Right hindlimb (tissue), 1 donor: ENCODE data around the gene SLC25A13.

Source experiments
- DNase-seq: peaks from one replicate; pipeline ENCODE4 v3.0.0-alpha.2; 2018

The SLC25A13 gene

GRCh38 chr7:96084881-96085553, 236.9 kb downstream of the SLC25A13 start:
- no peak for DNase-seq

- no peak for DNase-seq
Measured at GRCh38 chr7:96080027-96080426, 241.9 kb downstream of the SLC25A13 start.

DNA sequence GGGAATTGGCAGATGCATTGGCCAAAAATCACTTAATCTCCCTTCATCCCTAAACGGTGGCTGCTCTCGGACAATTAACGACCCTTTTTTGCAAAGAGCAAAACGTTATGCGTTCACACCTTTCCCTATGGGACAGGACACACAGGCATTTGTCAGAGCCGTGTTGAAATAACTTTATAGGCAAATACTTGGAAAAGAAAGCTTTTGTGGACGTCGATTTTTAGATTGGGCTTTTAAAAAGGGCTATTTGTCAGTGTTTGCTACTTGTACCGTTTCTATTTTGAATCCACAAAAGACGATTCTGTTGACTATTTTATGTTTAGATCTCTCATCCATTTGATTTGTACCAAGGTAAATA, 245.6 kb downstream of the SLC25A13 start:
- DNase-seq, result no peak

DNA sequence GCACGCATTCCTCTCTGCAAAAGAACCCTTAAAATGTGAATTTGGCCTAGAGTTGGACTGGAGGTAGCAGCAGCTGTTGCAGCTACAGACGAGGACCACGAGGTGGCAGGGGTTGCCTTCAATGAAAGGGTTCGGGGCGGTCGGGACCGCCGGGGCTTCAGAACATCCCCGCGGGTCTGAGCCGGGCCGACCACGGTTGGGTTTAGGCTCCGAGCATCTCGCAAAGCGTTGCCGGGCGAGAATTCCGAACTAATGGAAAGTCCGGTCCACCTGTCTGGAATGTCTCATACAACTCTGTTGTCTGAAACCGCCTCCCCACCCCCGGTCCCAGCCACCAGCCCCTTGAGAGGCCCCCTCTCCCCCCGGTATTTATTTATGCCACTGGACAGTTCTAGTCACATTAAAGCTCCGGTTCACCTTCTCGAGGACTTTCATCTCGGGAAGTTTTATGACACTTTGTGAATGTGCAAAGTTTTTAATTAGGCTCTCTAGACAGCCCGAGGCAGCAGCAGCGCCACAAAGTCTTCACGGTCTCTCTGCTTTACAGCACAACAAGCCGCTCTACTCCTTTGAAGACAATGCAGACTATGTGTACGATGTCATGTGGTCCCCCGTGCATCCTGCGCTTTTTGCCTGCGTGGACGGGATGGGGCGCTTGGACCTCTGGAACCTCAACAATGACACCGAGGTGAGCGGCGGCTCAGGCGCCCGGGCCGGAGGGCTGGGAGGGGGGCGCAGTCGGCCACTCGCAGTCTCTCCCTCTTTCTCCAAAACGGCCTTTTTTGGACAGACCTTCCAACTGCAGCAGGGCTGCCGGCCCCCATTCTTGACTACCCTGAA, 246.2 kb downstream of the SLC25A13 start:
- peak; percentile 80 for DNase-seq

GRCh38 chr7:96074871-96075270, 247.0 kb downstream of the SLC25A13 start:
- no peak for DNase-seq
